ENCODE measurements around the gene TIMP3.

DNA sequence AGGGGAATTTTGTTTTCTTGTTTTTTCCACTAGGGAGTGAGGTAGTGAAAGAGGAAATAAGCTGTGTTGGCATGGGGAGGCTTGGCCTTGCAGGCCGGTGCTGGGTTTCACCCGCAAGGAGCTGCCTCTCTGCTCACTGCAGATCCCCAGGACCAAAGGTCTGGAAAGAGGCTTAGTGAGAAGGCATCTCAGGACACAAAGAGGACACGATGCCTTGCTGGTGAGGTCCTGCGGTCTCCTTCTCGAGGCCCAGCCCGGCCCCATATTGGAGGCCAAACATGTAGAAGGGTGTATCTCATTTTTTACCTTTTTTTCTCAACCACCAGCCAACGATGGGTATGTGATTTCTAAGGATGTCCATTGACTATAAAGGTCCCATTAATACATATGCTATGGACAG lies 17.6 kb downstream of the TIMP3 start:
- TF ChIP-seq POLR2A (IDR thresholded peaks at IDR 0.05): no peak
- no peak for TF ChIP-seq CTCF (IDR thresholded peaks at IDR 0.05)

Measured in body of pancreas (tissue), 4 donors.